Neural progenitor cell (in vitro differentiated cells): Measurements from ENCODE around the gene PCDH9. TPM values are rescaled to one million over a fixed set of nuclear protein-coding genes. Genes with fewer than 3 reads are reported as not detected.

ENCODE experiments used
- DNase-seq: peaks from one replicate; pipeline ENCODE4 v3.0.0-alpha.2; 2016; ENCODE audit warnings: low spot score
- H2AFZ ChIP-seq: fragments of 200-600 bp; sonication (generic); replicated peaks from 2 replicates; pipeline ENCODE4 v1.6.1; 2016; ENCODE audit warnings: antibody characterized with exemption
- H3F3A ChIP-seq: fragments of 200-600 bp; sonication (generic); 2 replicates; pipeline ENCODE4 v1.6.1; 2016; ENCODE audit warnings: antibody characterized with exemption, low read depth
- H3K27ac ChIP-seq: fragments of 200-600 bp; sonication (generic); 2 replicates; pipeline ENCODE4 v1.5.1; 2016; ENCODE audit warnings: mild to moderate bottlenecking
- H3K27me3 ChIP-seq: fragments of 200-600 bp; sonication (generic); 2 replicates; pipeline ENCODE4 v1.6.1; 2016; ENCODE audit warnings: mild to moderate bottlenecking, moderate library complexity
- H3K36me3 ChIP-seq: fragments of 200-600 bp; sonication (generic); 2 replicates; pipeline ENCODE4 v1.5.1; 2016
- H3K4me1 ChIP-seq: fragments of 200-600 bp; sonication (generic); 2 replicates; pipeline ENCODE4 v1.6.1; 2016; ENCODE audit warnings: mixed run types
- H3K4me2 ChIP-seq: fragments of 200-600 bp; sonication (generic); 2 replicates; pipeline ENCODE4 v1.6.1; 2016
- H3K4me3 ChIP-seq: fragments of 200-600 bp; sonication (generic); 2 replicates; pipeline ENCODE4 v1.5.1; 2016
- H3K79me2 ChIP-seq: fragments of 200-600 bp; sonication (generic); 2 replicates; pipeline ENCODE4 v1.6.1; 2016; ENCODE audit warnings: low read depth
- H3K9ac ChIP-seq: fragments of 200-600 bp; sonication (generic); 2 replicates; pipeline ENCODE4 v1.6.1; 2016
- H3K9me3 ChIP-seq: fragments of 200-600 bp; sonication (generic); 2 replicates; pipeline ENCODE4 v1.5.1; 2016; ENCODE audit warnings: low read depth
- H4K20me1 ChIP-seq: fragments of 200-600 bp; sonication (generic); 2 replicates; pipeline ENCODE4 v1.6.1; 2016; ENCODE audit warnings: low read depth
- H3K27ac Mint-ChIP-seq: 3 replicates; pipeline ENCODE4 v1.8.0; 2021; ENCODE audit warnings: mixed read lengths
- H3K27me3 Mint-ChIP-seq: 2 replicates; pipeline ENCODE4 v1.8.0; 2022; ENCODE audit warnings: low read depth, mild to moderate bottlenecking, inconsistent platforms, moderate library complexity, mixed read lengths; ENCODE audit not compliant: insufficient read depth
- H3K36me3 Mint-ChIP-seq: 3 replicates; pipeline ENCODE4 v1.8.0; 2021; ENCODE audit warnings: mixed read lengths
- H3K4me1 Mint-ChIP-seq: 3 replicates; pipeline ENCODE4 v1.8.0; 2021; ENCODE audit warnings: mixed read lengths
- H3K4me3 Mint-ChIP-seq: 3 replicates; pipeline ENCODE4 v1.8.0; 2021; ENCODE audit warnings: mild to moderate bottlenecking, moderate library complexity, mixed read lengths
- H3K9me3 Mint-ChIP-seq: 3 replicates; pipeline ENCODE4 v1.8.0; 2020; ENCODE audit warnings: mixed read lengths
- EZH2 ChIP-seq: fragments of 200-600 bp; sonication (generic); IDR thresholded peaks from 2 replicates; pipeline ENCODE4 v1.6.1; 2017; ENCODE audit warnings: antibody characterized with exemption, mild to moderate bottlenecking, moderate library complexity
- EZH2phosphoT487 ChIP-seq: fragments of 200-600 bp; sonication (generic); IDR thresholded peaks from 2 replicates; pipeline ENCODE4 v1.6.1; 2017; ENCODE audit warnings: antibody characterized with exemption
- total RNA-seq: library from RNA; depleted of rRNA; stranded (reverse); fragments of >200 nt; gene quantifications from 2 replicates; pipeline ENCODE4 v1.2.3, GENCODE V29; 2015; ENCODE audit warnings: low replicate concordance
- TF ChIP-seq, protein P1 (sequence below): fragments of 200-600 bp; sonication (generic); IDR thresholded peaks from 2 replicates; pipeline ENCODE4 v1.5.1; 2017; ENCODE audit warnings: antibody characterized with exemption, mild to moderate bottlenecking

The PCDH9 gene
- total RNA-seq, 1 donor from 2014 or later, result 0.24 TPM

- Histone ChIP-seq H2AFZ (no peak overlapping the region), H3K4me3 (no peak overlapping the region), H3K27ac (no peak overlapping the region), H3K4me1 (no peaks in the 10 kb centered on the region), H4K20me1 (no peaks in the 10 kb centered on the region), H3K9me3 (no peaks in the 10 kb centered on the region), H3K27me3 (no peaks in the 10 kb centered on the region), H3K36me3 (no peaks in the 10 kb centered on the region), H3F3A (no peaks in the 10 kb centered on the region), H3K4me2 (no peak overlapping the region), H3K79me2 (no peaks in the 10 kb centered on the region), H3K9ac (no peak overlapping the region)
- H3K9me3 Mint-ChIP-seq, result no peaks in the 10 kb centered on the region
- DNase-seq, result no peak
- TF ChIP-seq, protein P1, sequence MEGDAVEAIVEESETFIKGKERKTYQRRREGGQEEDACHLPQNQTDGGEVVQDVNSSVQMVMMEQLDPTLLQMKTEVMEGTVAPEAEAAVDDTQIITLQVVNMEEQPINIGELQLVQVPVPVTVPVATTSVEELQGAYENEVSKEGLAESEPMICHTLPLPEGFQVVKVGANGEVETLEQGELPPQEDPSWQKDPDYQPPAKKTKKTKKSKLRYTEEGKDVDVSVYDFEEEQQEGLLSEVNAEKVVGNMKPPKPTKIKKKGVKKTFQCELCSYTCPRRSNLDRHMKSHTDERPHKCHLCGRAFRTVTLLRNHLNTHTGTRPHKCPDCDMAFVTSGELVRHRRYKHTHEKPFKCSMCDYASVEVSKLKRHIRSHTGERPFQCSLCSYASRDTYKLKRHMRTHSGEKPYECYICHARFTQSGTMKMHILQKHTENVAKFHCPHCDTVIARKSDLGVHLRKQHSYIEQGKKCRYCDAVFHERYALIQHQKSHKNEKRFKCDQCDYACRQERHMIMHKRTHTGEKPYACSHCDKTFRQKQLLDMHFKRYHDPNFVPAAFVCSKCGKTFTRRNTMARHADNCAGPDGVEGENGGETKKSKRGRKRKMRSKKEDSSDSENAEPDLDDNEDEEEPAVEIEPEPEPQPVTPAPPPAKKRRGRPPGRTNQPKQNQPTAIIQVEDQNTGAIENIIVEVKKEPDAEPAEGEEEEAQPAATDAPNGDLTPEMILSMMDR, result no peak
- TF ChIP-seq EZH2, result no peak
- no peak for TF ChIP-seq EZH2phosphoT487
- no peaks in the 10 kb centered on the region for H3K27me3 Mint-ChIP-seq
- H3K4me1 Mint-ChIP-seq, result peaks cover 9% of the 10 kb centered on the region
- no peak overlapping the region for H3K27ac Mint-ChIP-seq
- no peaks in the 10 kb centered on the region for H3K36me3 Mint-ChIP-seq
- no peak overlapping the region for H3K4me3 Mint-ChIP-seq
Measured at GRCh38 chr13:66446413-66446812, 783.7 kb downstream of the PCDH9 start.

DNA sequence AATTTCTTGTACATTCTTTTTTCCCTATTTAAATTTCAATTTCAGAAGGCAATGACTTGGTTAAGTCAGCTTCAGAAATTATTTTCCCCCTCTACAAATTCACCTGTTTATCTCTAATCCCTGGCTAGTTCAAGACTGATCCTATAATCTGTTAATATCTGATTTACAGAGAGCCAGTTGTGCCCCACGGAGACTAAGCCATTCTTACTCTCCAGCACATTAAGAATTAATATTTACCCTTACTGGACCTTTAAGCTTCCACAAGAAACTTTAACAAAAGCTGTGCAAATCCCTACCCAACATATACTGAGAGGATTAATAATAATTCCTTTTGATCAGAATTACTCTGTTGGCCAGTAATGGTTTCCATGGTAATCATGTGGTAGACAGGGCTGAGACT, 786.2 kb downstream of the PCDH9 start:
- no peak overlapping the region for H3K4me3 Mint-ChIP-seq

GRCh38 chr13:66440938-66441337, 789.2 kb downstream of the PCDH9 start:
- no peaks in the 10 kb centered on the region for H3K4me1 ChIP-seq
- H3F3A ChIP-seq, result no peaks in the 10 kb centered on the region
- no peaks in the 10 kb centered on the region for H4K20me1 ChIP-seq
- no peaks in the 10 kb centered on the region for H3K36me3 Mint-ChIP-seq
- H3K79me2 ChIP-seq, result no peaks in the 10 kb centered on the region
- no peak overlapping the region for H3K4me3 Mint-ChIP-seq
- H3K9me3 ChIP-seq, result no peaks in the 10 kb centered on the region
- H3K9me3 Mint-ChIP-seq, result peaks cover 2% of the 10 kb centered on the region
- no peak for DNase-seq
- H3K36me3 ChIP-seq, result no peaks in the 10 kb centered on the region
- H3K4me1 Mint-ChIP-seq, result peaks cover 6% of the 10 kb centered on the region
- no peak overlapping the region for H3K4me3 ChIP-seq
- H2AFZ ChIP-seq, result no peak overlapping the region
- no peak overlapping the region for H3K4me2 ChIP-seq
- no peak overlapping the region for H3K27ac ChIP-seq
- TF ChIP-seq EZH2 (no peak), EZH2phosphoT487 (no peak)
- TF ChIP-seq, protein P1, result no peak
- no peak overlapping the region for H3K27ac Mint-ChIP-seq
- no peaks in the 10 kb centered on the region for H3K27me3 ChIP-seq
- H3K27me3 Mint-ChIP-seq, result no peaks in the 10 kb centered on the region
- H3K9ac ChIP-seq, result no peak overlapping the region

More for the DNA sequence above, 786.2 kb downstream of the PCDH9 start:
- H3K27me3 Mint-ChIP-seq, result no peaks in the 10 kb centered on the region
- TF ChIP-seq EZH2phosphoT487, result no peak
- TF ChIP-seq, protein P1, result no peak
- TF ChIP-seq EZH2, result no peak
- peak overlapping the region; percentile 13 for H3K27ac Mint-ChIP-seq
- no peak overlapping the region for H3K9ac ChIP-seq
- H3K36me3 Mint-ChIP-seq, result no peaks in the 10 kb centered on the region
- no peaks in the 10 kb centered on the region for H3K9me3 Mint-ChIP-seq
- H3K4me3 ChIP-seq, result no peak overlapping the region
- no peaks in the 10 kb centered on the region for H3K9me3 ChIP-seq
- H3K79me2 ChIP-seq, result no peaks in the 10 kb centered on the region
- no peak overlapping the region for H3K27ac ChIP-seq
- H3K36me3 ChIP-seq, result no peaks in the 10 kb centered on the region
- no peak for DNase-seq
- no peaks in the 10 kb centered on the region for H3K27me3 ChIP-seq
- no peaks in the 10 kb centered on the region for H3F3A ChIP-seq
- H3K4me1 Mint-ChIP-seq, result peaks cover 7% of the 10 kb centered on the region
- no peaks in the 10 kb centered on the region for H4K20me1 ChIP-seq
- no peak overlapping the region for H2AFZ ChIP-seq
- no peaks in the 10 kb centered on the region for H3K4me1 ChIP-seq
- H3K4me2 ChIP-seq, result no peak overlapping the region
